NCI-H1694 (cell line): ENCODE results near the gene MGAT4C.

Experiments used
- DNase-seq: peaks from one replicate; lab custom pipeline; 2025; lab: John Stamatoyannopoulos, UW

Gene MGAT4C

GRCh38 chr12:86228656-86229055 is 27.5 kb downstream of the MGAT4C start:
- no peak for DNase-seq

GRCh38 chr12:86226481-86226880 is 29.7 kb downstream of the MGAT4C start:
- no peak for DNase-seq

GRCh38 chr12:86216591-86216990 is 39.6 kb downstream of the MGAT4C start:
- no peak for DNase-seq

GRCh38 chr12:86213012-86213411 is 43.2 kb downstream of the MGAT4C start:
- DNase-seq: no peak

GRCh38 chr12:86198696-86199444 is 57.3 kb downstream of the MGAT4C start:
- no peak for DNase-seq

- DNase-seq: no peak
These were observed 59.7 kb downstream of the MGAT4C start for GRCh38 chr12:86196465-86196864.

GRCh38 chr12:86194721-86195120 is 61.5 kb downstream of the MGAT4C start:
- DNase-seq: no peak

GRCh38 chr12:86193931-86194330 is 62.3 kb downstream of the MGAT4C start:
- DNase-seq: no peak

GRCh38 chr12:86188226-86188625 is 68.0 kb downstream of the MGAT4C start:
- DNase-seq: no peak

- DNase-seq: no peak
These were observed 69.7 kb downstream of the MGAT4C start for GRCh38 chr12:86186449-86186848.

- DNase-seq: no peak
These were observed 76.3 kb downstream of the MGAT4C start for GRCh38 chr12:86179855-86180254.

GRCh38 chr12:86174188-86174587 is 82.0 kb downstream of the MGAT4C start:
- no peak for DNase-seq

- no peak for DNase-seq
These were observed 83.2 kb downstream of the MGAT4C start for GRCh38 chr12:86172913-86173443.

GRCh38 chr12:86170051-86170450 is 86.1 kb downstream of the MGAT4C start:
- no peak for DNase-seq

GRCh38 chr12:86158956-86159355 is 97.2 kb downstream of the MGAT4C start:
- DNase-seq: no peak

- DNase-seq: no peak
These were observed 101.6 kb downstream of the MGAT4C start for GRCh38 chr12:86154620-86155019.

GRCh38 chr12:86148612-86149011 is 107.6 kb downstream of the MGAT4C start:
- DNase-seq: no peak

GRCh38 chr12:86148071-86148470 is 108.1 kb downstream of the MGAT4C start:
- DNase-seq: no peak

- DNase-seq: no peak
These were observed 111.0 kb downstream of the MGAT4C start for GRCh38 chr12:86145156-86145555.

- no peak for DNase-seq
These were observed 113.0 kb downstream of the MGAT4C start for GRCh38 chr12:86143162-86143561.

GRCh38 chr12:86139671-86140070 is 116.5 kb downstream of the MGAT4C start:
- no peak for DNase-seq

- DNase-seq: no peak
These were observed 117.4 kb downstream of the MGAT4C start for GRCh38 chr12:86138770-86139169.

- DNase-seq: no peak
These were observed 118.3 kb downstream of the MGAT4C start for GRCh38 chr12:86137936-86138335.

GRCh38 chr12:86134561-86134960 is 121.6 kb downstream of the MGAT4C start:
- DNase-seq: no peak
